ENCODE results near the gene POM121L2. TPM values are rescaled to one million over a fixed set of nuclear protein-coding genes. Genes with fewer than 3 reads are reported as not detected.

Gene POM121L2
- total and polyA plus RNA-seq, 9 of the 15 experiments (the other 6 are each of a cell fraction or from before 2014, with no cell fraction given), result 0.23 to 0.45 TPM; not detected in 7

DNA sequence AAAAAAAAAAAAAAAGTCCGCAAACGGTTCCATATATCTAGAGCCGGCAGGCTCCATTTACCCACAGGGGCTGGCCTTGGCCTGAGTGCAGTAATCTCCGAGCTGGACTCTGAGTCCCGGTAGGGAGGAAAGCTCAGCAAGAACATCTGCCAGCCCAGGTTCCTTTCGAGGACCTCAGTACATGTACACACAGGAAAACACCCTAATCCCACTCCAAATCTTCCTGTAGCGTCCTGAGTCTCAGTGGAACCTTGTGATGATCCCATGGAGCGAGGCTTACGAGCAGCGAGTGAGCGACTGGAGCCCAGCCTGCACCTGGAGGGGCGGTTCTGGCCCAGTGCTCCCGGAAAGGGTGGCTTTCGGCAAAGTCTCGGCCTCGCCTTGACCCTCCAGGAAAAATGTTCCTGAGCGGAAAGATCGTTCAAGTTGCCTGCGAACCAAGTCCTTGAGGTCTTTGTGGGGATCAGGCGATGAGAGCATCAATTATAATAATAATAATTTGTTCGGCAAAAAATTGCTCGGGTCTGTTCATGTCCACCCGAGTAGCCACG, 32.5 kb downstream of the POM121L2 start (continued):
- TF ChIP-seq, protein P1, sequence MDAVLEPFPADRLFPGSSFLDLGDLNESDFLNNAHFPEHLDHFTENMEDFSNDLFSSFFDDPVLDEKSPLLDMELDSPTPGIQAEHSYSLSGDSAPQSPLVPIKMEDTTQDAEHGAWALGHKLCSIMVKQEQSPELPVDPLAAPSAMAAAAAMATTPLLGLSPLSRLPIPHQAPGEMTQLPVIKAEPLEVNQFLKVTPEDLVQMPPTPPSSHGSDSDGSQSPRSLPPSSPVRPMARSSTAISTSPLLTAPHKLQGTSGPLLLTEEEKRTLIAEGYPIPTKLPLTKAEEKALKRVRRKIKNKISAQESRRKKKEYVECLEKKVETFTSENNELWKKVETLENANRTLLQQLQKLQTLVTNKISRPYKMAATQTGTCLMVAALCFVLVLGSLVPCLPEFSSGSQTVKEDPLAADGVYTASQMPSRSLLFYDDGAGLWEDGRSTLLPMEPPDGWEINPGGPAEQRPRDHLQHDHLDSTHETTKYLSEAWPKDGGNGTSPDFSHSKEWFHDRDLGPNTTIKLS (IDR thresholded peaks at IDR 0.05; ENCODE audit: borderline replicate concordance, low read depth), result no peak
- TF ChIP-seq ZNF3 (CRISPR knock-in tag; IDR thresholded peaks at IDR 0.05) (no peak), ZFX (CRISPR knock-in tag; IDR thresholded peaks at IDR 0.05) (peak; percentile 57; the same call in 1 of the 2 replicates), TAF9B (IDR thresholded peaks at IDR 0.05; ENCODE audit: partially characterized antibody) (no peak), RB1 (IDR thresholded peaks at IDR 0.05; ENCODE audit: low read depth) (0 out of 2 replicates have a peak, but pooled peaks have one; percentile 18), ZNF75A (CRISPR knock-in tag; IDR thresholded peaks at IDR 0.05) (no peak), RNF2 (IDR thresholded peaks at IDR 0.05) (no peak), SIN3A (IDR thresholded peaks at IDR 0.05; ENCODE audit: borderline replicate concordance in 2 of 2, control insufficient read depth in 1 of 2, low read depth in 2 of 2, low read length in 2 of 2) (no peak), NR2C2 (CRISPR knock-in tag; IDR thresholded peaks at IDR 0.05) (no peak), NR2C2 (tag; IDR thresholded peaks at IDR 0.05) (peak; percentile 92), BRF1 (IDR thresholded peaks at IDR 0.05; ENCODE audit: borderline replicate concordance, extremely low read depth, insufficient read length) (no peak), TEAD1 (CRISPR knock-in tag; IDR thresholded peaks at IDR 0.05) (no peak), NRF1 (conservative IDR thresholded peaks at IDR 0.05 in 1 of 2, IDR thresholded peaks at IDR 0.05 in 1 of 2) (no peak), ELF4 (CRISPR knock-in tag; IDR thresholded peaks at IDR 0.05) (no peak), FOSL1 (tag; conservative IDR thresholded peaks at IDR 0.05) (no peak), RBM39 (optimal IDR thresholded peaks at IDR 0.05; ENCODE audit: low read depth, low read length) (no peak), HMG20B (CRISPR knock-in tag; IDR thresholded peaks at IDR 0.05) (no peak), PRPF4 (IDR thresholded peaks at IDR 0.05; ENCODE audit: insufficient read depth, low read depth, low read length, poor library complexity, severe bottlenecking) (no peak), MEIS2 (IDR thresholded peaks at IDR 0.05; ENCODE audit: partially characterized antibody) (no peak), ZNF696 (CRISPR knock-in tag; conservative IDR thresholded peaks at IDR 0.05) (no peak)
- TF ChIP-seq, protein P2, sequence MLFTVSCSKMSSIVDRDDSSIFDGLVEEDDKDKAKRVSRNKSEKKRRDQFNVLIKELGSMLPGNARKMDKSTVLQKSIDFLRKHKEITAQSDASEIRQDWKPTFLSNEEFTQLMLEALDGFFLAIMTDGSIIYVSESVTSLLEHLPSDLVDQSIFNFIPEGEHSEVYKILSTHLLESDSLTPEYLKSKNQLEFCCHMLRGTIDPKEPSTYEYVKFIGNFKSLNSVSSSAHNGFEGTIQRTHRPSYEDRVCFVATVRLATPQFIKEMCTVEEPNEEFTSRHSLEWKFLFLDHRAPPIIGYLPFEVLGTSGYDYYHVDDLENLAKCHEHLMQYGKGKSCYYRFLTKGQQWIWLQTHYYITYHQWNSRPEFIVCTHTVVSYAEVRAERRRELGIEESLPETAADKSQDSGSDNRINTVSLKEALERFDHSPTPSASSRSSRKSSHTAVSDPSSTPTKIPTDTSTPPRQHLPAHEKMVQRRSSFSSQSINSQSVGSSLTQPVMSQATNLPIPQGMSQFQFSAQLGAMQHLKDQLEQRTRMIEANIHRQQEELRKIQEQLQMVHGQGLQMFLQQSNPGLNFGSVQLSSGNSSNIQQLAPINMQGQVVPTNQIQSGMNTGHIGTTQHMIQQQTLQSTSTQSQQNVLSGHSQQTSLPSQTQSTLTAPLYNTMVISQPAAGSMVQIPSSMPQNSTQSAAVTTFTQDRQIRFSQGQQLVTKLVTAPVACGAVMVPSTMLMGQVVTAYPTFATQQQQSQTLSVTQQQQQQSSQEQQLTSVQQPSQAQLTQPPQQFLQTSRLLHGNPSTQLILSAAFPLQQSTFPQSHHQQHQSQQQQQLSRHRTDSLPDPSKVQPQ (CRISPR knock-in tag; IDR thresholded peaks at IDR 0.05; ENCODE audit: borderline replicate concordance), result no peak
- TF ChIP-seq, protein P3, sequence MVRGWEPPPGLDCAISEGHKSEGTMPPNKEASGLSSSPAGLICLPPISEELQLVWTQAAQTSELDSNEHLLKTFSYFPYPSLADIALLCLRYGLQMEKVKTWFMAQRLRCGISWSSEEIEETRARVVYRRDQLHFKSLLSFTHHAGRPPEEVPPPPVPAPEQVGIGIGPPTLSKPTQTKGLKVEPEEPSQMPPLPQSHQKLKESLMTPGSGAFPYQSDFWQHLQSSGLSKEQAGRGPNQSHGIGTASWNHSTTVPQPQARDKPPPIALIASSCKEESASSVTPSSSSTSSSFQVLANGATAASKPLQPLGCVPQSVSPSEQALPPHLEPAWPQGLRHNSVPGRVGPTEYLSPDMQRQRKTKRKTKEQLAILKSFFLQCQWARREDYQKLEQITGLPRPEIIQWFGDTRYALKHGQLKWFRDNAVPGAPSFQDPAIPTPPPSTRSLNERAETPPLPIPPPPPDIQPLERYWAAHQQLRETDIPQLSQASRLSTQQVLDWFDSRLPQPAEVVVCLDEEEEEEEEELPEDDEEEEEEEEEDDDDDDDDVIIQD (CRISPR knock-in tag; IDR thresholded peaks at IDR 0.05), result no peak
- TF ChIP-seq, protein P4, sequence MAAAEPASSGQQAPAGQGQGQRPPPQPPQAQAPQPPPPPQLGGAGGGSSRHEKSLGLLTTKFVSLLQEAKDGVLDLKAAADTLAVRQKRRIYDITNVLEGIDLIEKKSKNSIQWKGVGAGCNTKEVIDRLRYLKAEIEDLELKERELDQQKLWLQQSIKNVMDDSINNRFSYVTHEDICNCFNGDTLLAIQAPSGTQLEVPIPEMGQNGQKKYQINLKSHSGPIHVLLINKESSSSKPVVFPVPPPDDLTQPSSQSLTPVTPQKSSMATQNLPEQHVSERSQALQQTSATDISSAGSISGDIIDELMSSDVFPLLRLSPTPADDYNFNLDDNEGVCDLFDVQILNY (CRISPR knock-in tag; IDR thresholded peaks at IDR 0.05), result no peak
